Measurements from ENCODE around the gene KCNQ1OT1.

The KCNQ1OT1 gene

GRCh38 chr11:2662430-2663299, 37.1 kb downstream of the KCNQ1OT1 start:
- no peak for TF ChIP-seq CTCF (conservative IDR thresholded peaks at IDR 0.05; ENCODE audit: low read depth, low read length)
- no peak for DNase-seq (ENCODE audit: low read depth)
- H3K4me3 ChIP-seq (ENCODE audit: low read depth, low read length), result no peak overlapping the region

- no peak for TF ChIP-seq CTCF (conservative IDR thresholded peaks at IDR 0.05; ENCODE audit: low read depth, low read length)
- DNase-seq (ENCODE audit: low read depth), result no peak
- no peak overlapping the region for H3K4me3 ChIP-seq (ENCODE audit: low read depth, low read length)
These were observed 37.8 kb downstream of the KCNQ1OT1 start for GRCh38 chr11:2662024-2662312.

- no peak for TF ChIP-seq CTCF (conservative IDR thresholded peaks at IDR 0.05; ENCODE audit: low read depth, low read length)
These were observed 38.4 kb downstream of the KCNQ1OT1 start for GRCh38 chr11:2661173-2662023.

GRCh38 chr11:2660357-2660939, 39.3 kb downstream of the KCNQ1OT1 start:
- TF ChIP-seq CTCF (conservative IDR thresholded peaks at IDR 0.05; ENCODE audit: low read depth, low read length), result no peak
- no peak for DNase-seq (ENCODE audit: low read depth)
- H3K4me3 ChIP-seq (ENCODE audit: low read depth, low read length), result no peak overlapping the region

More at GRCh38 chr11:2661173-2662023, 38.4 kb downstream of the KCNQ1OT1 start:
- DNase-seq (ENCODE audit: low read depth), result no peak
- no peak overlapping the region for H3K4me3 ChIP-seq (ENCODE audit: low read depth, low read length)

- TF ChIP-seq CTCF (conservative IDR thresholded peaks at IDR 0.05; ENCODE audit: low read depth, low read length), result no peak
- DNase-seq (ENCODE audit: low read depth), result no peak
- H3K4me3 ChIP-seq (ENCODE audit: low read depth, low read length), result no peak overlapping the region
These were observed 42.0 kb downstream of the KCNQ1OT1 start for GRCh38 chr11:2657697-2658284.

GRCh38 chr11:2656859-2657258, 42.9 kb downstream of the KCNQ1OT1 start:
- no peak for DNase-seq (ENCODE audit: low read depth)
- TF ChIP-seq CTCF (conservative IDR thresholded peaks at IDR 0.05; ENCODE audit: low read depth, low read length), result no peak
- no peak overlapping the region for H3K4me3 ChIP-seq (ENCODE audit: low read depth, low read length)
